Fibroblast of the conjunctiva (primary cell): ENCODE measurements around the gene PIR.
A peak's percentile ranks its signal among the peaks of the same experiment; 100 is the strongest.

Experiments used
- DNase-seq: peaks from one replicate; pipeline ENCODE4 v3.0.0-alpha.2; 2010; ENCODE audit warnings: low read depth

PIR gene

GRCh38 chrX:15349046-15349445 lies 144.1 kb downstream of the PIR start:
- DNase-seq, result peak; percentile 63

GRCh38 chrX:15345976-15346375 lies 147.2 kb downstream of the PIR start:
- DNase-seq, result no peak

GRCh38 chrX:15344106-15344505 lies 149.0 kb downstream of the PIR start:
- DNase-seq, result no peak

- no peak for DNase-seq
These were observed 150.1 kb downstream of the PIR start for GRCh38 chrX:15343075-15343476.

- no peak for DNase-seq
These were observed 152.3 kb downstream of the PIR start for GRCh38 chrX:15340867-15341266.

- no peak for DNase-seq
These were observed 157.1 kb downstream of the PIR start for GRCh38 chrX:15336023-15336413.

GRCh38 chrX:15335135-15336022 lies 157.8 kb downstream of the PIR start, which contains the start of gene PIGA:
Gene PIGA (minus strand): TSS chrX:15335523. CDS start chrX:15331930, 3,593 bp downstream.
- DNase-seq, result peak; percentile 95
